ENCODE measurements around the gene RNF215. TPM values are rescaled to one million over a fixed set of nuclear protein-coding genes. Genes with fewer than 3 reads are reported as not detected.

RNF215 gene
- total RNA-seq, 1 donor from 2014 or later = 24.5 TPM

- no peak overlapping the region for H2AFZ ChIP-seq (ENCODE audit: low read depth, low read length)
- FAIRE-seq = no peak
- no peak overlapping the region for H3K9ac ChIP-seq (ENCODE audit: low read length)
- H4K20me1 ChIP-seq (ENCODE audit: insufficient read depth, low read length) = no peaks in the 10 kb centered on the region
- H3K4me1 ChIP-seq (ENCODE audit: insufficient read depth, low read length) = peaks cover 4% of the 10 kb centered on the region
- no peak overlapping the region for H3K4me2 ChIP-seq (ENCODE audit: low read length)
- no peaks in the 10 kb centered on the region for H3K36me3 ChIP-seq (ENCODE audit: insufficient read depth, low read length)
- no peak overlapping the region for H3K27ac ChIP-seq (ENCODE audit: low read depth, low read length)
- Mint-ChIP-seq H3K27ac (ENCODE audit: unreplicated experiment) (no peak overlapping the region), H3K4me3 (ENCODE audit: unreplicated experiment) (no peak overlapping the region), H3K9me3 (ENCODE audit: unreplicated experiment) (no peaks in the 10 kb centered on the region), H3K27me3 (ENCODE audit: low read depth, unreplicated experiment) (no peaks in the 10 kb centered on the region), H3K36me3 (ENCODE audit: low read depth, unreplicated experiment) (peaks cover 1% of the 10 kb centered on the region), H3K4me1 (ENCODE audit: low read depth, unreplicated experiment) (no peaks in the 10 kb centered on the region)
- no peaks in the 10 kb centered on the region for H3K79me2 ChIP-seq (ENCODE audit: insufficient read depth, low read length)
- H3K9me3 ChIP-seq (ENCODE audit: insufficient read depth, low read depth, low read length) = no peaks in the 10 kb centered on the region
- TF ChIP-seq, protein P1, sequence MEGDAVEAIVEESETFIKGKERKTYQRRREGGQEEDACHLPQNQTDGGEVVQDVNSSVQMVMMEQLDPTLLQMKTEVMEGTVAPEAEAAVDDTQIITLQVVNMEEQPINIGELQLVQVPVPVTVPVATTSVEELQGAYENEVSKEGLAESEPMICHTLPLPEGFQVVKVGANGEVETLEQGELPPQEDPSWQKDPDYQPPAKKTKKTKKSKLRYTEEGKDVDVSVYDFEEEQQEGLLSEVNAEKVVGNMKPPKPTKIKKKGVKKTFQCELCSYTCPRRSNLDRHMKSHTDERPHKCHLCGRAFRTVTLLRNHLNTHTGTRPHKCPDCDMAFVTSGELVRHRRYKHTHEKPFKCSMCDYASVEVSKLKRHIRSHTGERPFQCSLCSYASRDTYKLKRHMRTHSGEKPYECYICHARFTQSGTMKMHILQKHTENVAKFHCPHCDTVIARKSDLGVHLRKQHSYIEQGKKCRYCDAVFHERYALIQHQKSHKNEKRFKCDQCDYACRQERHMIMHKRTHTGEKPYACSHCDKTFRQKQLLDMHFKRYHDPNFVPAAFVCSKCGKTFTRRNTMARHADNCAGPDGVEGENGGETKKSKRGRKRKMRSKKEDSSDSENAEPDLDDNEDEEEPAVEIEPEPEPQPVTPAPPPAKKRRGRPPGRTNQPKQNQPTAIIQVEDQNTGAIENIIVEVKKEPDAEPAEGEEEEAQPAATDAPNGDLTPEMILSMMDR (IDR thresholded peaks at IDR 0.05; ENCODE audit: insufficient read depth, low read depth, low read length) = no peak
- TF ChIP-seq EZH2 (IDR thresholded peaks at IDR 0.05; ENCODE audit: insufficient read depth, low read length) = no peak
- H3K27me3 ChIP-seq (ENCODE audit: insufficient read depth, low read length) = no peaks in the 10 kb centered on the region
- no peak overlapping the region for H3K4me3 ChIP-seq (ENCODE audit: insufficient read depth, low read depth, low read length)
- DNase-seq (ENCODE audit: low read depth) = no peak
Measured at GRCh38 chr22:30433227-30433626, 46.0 kb upstream of the RNF215 start.

- Histone ChIP-seq H3K4me1 (ENCODE audit: insufficient read depth, low read length) (peaks cover 4% of the 10 kb centered on the region), H3K79me2 (ENCODE audit: insufficient read depth, low read length) (no peaks in the 10 kb centered on the region), H3K36me3 (ENCODE audit: insufficient read depth, low read length) (no peaks in the 10 kb centered on the region), H3K4me3 (ENCODE audit: insufficient read depth, low read depth, low read length) (no peak overlapping the region), H3K4me2 (ENCODE audit: low read length) (no peak overlapping the region), H4K20me1 (ENCODE audit: insufficient read depth, low read length) (no peaks in the 10 kb centered on the region), H3K27ac (ENCODE audit: low read depth, low read length) (no peak overlapping the region), H3K9me3 (ENCODE audit: insufficient read depth, low read depth, low read length) (no peaks in the 10 kb centered on the region), H2AFZ (ENCODE audit: low read depth, low read length) (no peak overlapping the region), H3K27me3 (ENCODE audit: insufficient read depth, low read length) (no peaks in the 10 kb centered on the region), H3K9ac (ENCODE audit: low read length) (no peak overlapping the region)
- TF ChIP-seq EZH2 (IDR thresholded peaks at IDR 0.05; ENCODE audit: insufficient read depth, low read length) = no peak
- TF ChIP-seq, protein P1 (IDR thresholded peaks at IDR 0.05; ENCODE audit: insufficient read depth, low read depth, low read length) = no peak
- Mint-ChIP-seq H3K27me3 (ENCODE audit: low read depth, unreplicated experiment) (no peaks in the 10 kb centered on the region), H3K36me3 (ENCODE audit: low read depth, unreplicated experiment) (peaks cover 4% of the 10 kb centered on the region), H3K9me3 (ENCODE audit: unreplicated experiment) (no peaks in the 10 kb centered on the region), H3K27ac (ENCODE audit: unreplicated experiment) (no peak overlapping the region), H3K4me1 (ENCODE audit: low read depth, unreplicated experiment) (no peaks in the 10 kb centered on the region), H3K4me3 (ENCODE audit: unreplicated experiment) (no peak overlapping the region)
- FAIRE-seq (no peak), DNase-seq (ENCODE audit: low read depth) (no peak)
Measured at GRCh38 chr22:30432520-30432919, 45.3 kb upstream of the RNF215 start.

GRCh38 chr22:30432096-30432495 lies 44.9 kb upstream of the RNF215 start:
- no peaks in the 10 kb centered on the region for H4K20me1 ChIP-seq (ENCODE audit: insufficient read depth, low read length)
- no peaks in the 10 kb centered on the region for H3K36me3 ChIP-seq (ENCODE audit: insufficient read depth, low read length)
- H2AFZ ChIP-seq (ENCODE audit: low read depth, low read length) = no peak overlapping the region
- no peak overlapping the region for H3K27ac ChIP-seq (ENCODE audit: low read depth, low read length)
- H3K9me3 Mint-ChIP-seq (ENCODE audit: unreplicated experiment) = no peaks in the 10 kb centered on the region
- H3K4me2 ChIP-seq (ENCODE audit: low read length) = no peak overlapping the region
- no peaks in the 10 kb centered on the region for H3K27me3 ChIP-seq (ENCODE audit: insufficient read depth, low read length)
- H3K36me3 Mint-ChIP-seq (ENCODE audit: low read depth, unreplicated experiment) = peaks cover 5% of the 10 kb centered on the region
- H3K27me3 Mint-ChIP-seq (ENCODE audit: low read depth, unreplicated experiment) = no peaks in the 10 kb centered on the region
- no peaks in the 10 kb centered on the region for H3K9me3 ChIP-seq (ENCODE audit: insufficient read depth, low read depth, low read length)
- no peak overlapping the region for H3K27ac Mint-ChIP-seq (ENCODE audit: unreplicated experiment)
- DNase-seq (ENCODE audit: low read depth) (no peak), FAIRE-seq (no peak)
- H3K4me3 ChIP-seq (ENCODE audit: insufficient read depth, low read depth, low read length) = no peak overlapping the region
- H3K4me1 ChIP-seq (ENCODE audit: insufficient read depth, low read length) = peaks cover 4% of the 10 kb centered on the region
- H3K79me2 ChIP-seq (ENCODE audit: insufficient read depth, low read length) = no peaks in the 10 kb centered on the region
- no peaks in the 10 kb centered on the region for H3K4me1 Mint-ChIP-seq (ENCODE audit: low read depth, unreplicated experiment)
- no peak overlapping the region for H3K9ac ChIP-seq (ENCODE audit: low read length)
- TF ChIP-seq EZH2 (IDR thresholded peaks at IDR 0.05; ENCODE audit: insufficient read depth, low read length) = no peak
- TF ChIP-seq, protein P1 (IDR thresholded peaks at IDR 0.05; ENCODE audit: insufficient read depth, low read depth, low read length) = no peak
- H3K4me3 Mint-ChIP-seq (ENCODE audit: unreplicated experiment) = no peak overlapping the region
